ENCODE data around the gene PPP1R7.

Gene PPP1R7

GRCh38 chr2:241213041-241213440 lies 62.8 kb downstream of the PPP1R7 start:
- no peak for DNase-seq (ENCODE audit: low read depth)

- no peak for DNase-seq (ENCODE audit: low read depth)
These were observed 63.3 kb downstream of the PPP1R7 start for GRCh38 chr2:241213567-241213966.

GRCh38 chr2:241214209-241214608 lies 63.9 kb downstream of the PPP1R7 start:
- DNase-seq (ENCODE audit: low read depth), result no peak

- DNase-seq (ENCODE audit: low read depth), result no peak
These were observed 64.5 kb downstream of the PPP1R7 start for GRCh38 chr2:241214766-241215165.

DNA sequence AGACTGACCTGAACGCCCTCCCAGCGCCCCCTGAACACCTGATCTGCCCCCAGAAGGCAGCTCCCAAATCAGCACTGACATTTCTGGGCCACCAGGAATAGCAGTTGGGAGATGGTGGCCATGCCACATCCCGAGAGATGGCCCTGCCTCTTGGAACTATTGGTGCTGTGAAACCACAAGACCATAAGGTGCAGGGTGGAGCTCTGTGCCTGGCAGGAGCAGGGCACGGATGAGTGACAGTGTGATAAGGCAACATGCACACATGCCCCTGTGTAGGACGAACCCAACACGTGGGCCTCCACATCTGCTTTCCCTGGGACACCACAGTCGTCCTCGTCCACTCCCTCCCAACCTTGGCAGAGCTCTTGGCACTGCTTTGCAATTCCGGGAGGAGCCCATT lies 65.2 kb downstream of the PPP1R7 start:
- no peak for DNase-seq (ENCODE audit: low read depth)

- DNase-seq (ENCODE audit: low read depth), result no peak
These were observed 66.0 kb downstream of the PPP1R7 start for GRCh38 chr2:241216211-241216761.

- DNase-seq (ENCODE audit: low read depth), result peak; percentile 15
These were observed 67.2 kb downstream of the PPP1R7 start for GRCh38 chr2:241217320-241218031.

DNA sequence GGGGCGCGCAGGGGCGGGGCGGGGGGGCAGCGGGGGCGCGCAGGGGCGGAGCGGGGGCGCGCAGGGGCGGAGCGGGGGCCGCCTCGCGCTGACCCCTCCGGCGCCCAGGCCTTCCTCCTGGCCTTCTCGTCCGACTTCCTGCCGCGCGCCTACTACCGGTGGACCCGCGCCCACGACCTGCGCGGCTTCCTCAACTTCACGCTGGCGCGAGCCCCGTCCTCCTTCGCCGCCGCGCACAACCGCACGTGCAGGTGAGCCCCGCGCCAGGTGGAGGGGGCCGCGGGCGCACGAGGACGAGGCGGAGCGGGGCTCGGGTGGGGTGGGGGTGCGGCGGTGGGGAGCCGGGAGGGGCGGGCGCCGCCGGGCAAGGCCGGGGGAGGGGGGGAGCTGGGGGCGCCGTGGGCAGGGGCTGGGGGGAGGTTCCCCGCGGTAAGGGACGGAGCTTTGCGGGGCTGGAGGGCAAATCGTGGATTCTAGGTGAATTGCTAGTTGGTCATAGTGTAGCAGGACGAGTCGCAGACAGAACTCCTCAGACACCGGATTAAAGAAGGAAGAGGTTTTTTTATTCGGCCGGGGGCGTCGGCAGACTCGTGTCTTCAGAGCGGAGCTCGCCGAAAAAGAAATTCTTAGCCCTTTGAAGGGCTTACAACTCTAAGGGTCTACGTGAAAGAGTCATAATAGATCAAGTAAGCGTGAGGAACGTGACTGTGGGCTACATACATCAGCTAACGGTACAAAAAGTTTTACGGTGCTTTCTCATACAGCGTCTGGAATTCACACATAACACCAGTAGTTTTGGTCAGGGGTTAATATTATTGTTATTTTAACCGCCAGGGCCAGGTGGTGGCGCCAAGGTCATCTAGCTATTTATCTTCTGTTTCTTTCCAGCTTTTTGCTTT lies 68.1 kb downstream of the PPP1R7 start:
- DNase-seq (ENCODE audit: low read depth), result peak; percentile 13

DNA sequence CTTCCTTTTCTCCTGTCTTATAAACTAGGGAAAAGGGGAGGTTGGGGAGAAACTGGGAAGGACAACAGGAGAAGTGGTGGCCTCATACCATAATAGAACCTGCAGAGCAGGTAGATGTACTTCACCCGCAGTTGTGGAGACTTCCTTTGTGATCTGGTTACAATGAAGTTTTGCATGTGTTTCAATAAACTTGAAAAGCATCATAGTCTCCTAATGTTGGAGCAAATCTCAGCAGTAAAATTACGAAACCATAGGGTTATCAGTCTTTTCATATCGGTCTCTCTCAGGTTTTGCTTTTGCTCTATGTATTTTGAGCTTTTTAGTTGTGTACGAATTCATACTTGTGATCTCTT lies 68.7 kb downstream of the PPP1R7 start:
- DNase-seq (ENCODE audit: low read depth), result no peak

GRCh38 chr2:241219856-241220356 lies 69.6 kb downstream of the PPP1R7 start:
- DNase-seq (ENCODE audit: low read depth), result no peak

DNA sequence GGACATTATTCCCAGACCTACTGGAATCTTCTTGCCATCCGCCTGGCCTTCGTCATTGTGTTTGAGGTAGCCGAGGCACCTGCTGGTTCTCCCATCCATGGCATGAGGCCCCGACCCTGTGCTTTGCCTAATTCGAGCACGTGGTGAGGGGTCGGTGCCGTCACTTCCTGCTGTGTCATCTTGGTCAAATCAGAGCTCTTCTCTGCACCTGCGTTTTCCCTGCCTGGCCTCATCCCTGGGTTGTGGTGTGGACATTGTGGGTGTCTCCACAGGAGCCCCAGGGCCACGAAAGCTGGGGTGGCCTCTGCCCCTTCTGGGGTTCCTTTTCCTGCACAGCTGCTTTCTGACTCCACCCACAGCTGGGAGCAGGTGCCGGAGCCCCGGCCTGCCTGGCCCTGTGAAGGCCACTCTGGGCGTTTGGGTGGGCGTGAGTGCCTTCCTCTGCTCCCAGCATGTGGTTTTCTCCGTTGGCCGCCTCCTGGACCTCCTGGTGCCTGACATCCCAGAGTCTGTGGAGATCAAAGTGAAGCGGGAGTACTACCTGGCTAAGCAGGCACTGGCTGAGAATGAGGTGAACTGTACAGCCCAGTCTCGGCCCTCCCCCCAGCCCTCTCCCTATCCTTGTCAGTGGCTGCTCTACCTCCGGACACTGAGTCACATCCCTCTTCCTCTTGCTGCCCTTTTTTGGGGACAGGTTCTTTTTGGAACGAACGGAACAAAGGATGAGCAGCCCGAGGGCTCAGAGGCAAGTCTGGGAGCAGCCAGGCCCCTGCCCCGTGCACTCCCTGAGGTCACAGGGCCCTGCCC lies 73.1 kb downstream of the PPP1R7 start:
- DNase-seq (ENCODE audit: low read depth), result no peak

- DNase-seq (ENCODE audit: low read depth), result no peak
These were observed 74.0 kb downstream of the PPP1R7 start for GRCh38 chr2:241224018-241224850.

DNA sequence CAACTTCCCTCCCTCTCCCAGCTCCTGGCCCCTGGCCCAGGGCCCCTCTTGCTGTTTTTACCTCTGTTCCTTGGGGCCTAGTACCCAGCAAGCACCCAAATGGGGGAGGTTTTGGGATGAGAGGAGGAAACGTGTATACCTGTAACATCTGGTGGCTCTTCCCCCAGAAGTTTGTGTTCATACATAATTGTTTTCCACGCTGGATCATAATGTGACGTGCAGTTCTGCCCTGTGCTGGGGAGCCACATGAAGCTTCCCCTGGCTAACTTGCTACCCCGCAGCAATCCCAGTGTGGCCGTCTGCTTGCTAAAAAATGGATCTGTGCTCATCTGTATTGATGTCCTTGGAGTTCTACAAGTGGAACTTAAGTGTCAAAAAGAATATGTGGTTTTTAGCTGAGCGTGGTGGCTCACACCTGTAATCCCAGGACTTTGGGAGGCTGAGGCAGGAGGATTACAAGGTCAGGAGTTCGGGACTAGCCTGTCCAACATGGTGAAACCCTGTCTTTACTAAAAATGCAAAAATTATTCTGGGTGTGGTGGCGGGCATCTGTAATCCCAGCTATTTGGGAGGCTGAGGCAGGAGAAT lies 74.7 kb downstream of the PPP1R7 start:
- DNase-seq (ENCODE audit: low read depth), result no peak

GRCh38 chr2:241225545-241225944 lies 75.3 kb downstream of the PPP1R7 start:
- DNase-seq (ENCODE audit: low read depth), result no peak

DNA sequence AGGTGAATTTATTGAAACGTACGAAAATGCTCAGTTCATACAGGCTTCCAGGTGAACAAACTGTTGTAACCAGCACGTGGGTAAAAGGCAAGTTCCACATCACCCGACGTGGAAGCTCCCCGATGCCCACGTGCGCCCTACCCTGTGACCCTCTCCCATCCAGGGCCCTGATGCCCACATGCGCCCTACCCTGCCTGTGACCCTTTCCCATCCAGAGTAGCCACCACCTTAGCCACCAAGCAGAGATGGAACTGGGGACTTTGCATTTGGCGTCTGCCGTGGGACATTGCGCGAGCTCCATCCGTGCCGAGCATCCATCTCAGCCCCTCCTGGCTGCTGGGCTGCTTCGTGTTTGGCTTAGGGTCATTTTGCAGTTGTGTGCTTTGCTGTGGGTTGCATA lies 75.7 kb downstream of the PPP1R7 start:
- no peak for DNase-seq (ENCODE audit: low read depth)

GRCh38 chr2:241226723-241227572 lies 76.7 kb downstream of the PPP1R7 start:
- DNase-seq (ENCODE audit: low read depth), result no peak

DNA sequence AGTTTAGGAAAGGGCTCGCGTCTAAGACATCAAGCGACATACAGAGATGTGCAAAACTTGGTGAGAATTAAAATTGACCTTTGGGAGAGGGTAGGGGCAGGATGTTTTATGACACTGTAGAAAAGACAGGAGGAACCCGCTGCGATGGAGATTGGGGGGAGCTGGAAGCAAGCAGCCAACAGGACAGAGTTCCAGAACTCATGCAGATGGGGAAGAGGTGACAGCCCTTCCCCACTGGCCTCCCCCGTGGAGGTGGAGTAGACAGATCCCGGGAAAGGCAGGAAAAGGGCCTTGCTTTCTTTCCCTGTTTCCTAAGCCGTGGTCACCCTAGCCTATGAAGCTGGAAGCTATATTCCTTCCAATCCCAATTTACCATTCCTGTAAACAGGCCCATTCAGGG lies 77.3 kb downstream of the PPP1R7 start:
- DNase-seq (ENCODE audit: low read depth), result no peak

DNA sequence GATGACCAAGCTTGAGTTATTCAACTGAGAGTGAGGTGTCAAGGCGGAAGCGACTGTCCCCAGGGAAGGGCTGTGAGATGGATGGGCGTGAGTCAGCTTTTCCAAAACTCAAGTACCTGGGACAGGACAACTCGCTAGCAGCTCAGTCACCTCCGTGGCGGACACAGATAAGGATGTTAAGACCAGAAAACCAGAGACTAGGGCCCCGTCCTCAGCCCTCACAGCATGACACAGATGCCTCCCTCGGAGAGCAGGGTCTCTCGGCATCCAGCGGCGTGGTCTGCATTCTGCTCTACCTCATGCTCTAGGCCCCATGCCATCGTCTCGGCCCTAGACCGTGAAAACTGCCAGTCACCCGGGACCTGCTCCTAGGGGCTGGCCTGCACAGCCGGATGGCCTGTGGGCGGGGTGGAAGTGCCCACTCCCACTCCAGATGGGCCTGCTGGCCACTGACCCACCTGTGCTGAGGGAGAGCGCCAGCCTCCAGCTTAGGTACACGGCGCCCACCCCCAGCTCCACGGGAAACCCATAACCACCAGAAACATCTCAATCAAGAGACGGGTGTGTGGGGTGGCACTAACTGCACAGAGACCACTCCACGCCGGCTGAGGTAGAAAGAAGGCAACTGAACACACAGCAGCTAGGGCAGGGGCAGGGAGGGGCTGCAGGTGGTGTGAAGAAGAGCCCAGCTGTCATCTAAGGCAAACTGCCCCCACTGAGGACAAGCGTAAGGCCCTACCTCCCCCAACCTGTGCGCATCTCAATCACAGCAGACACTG lies 78.0 kb downstream of the PPP1R7 start:
- DNase-seq (ENCODE audit: low read depth), result no peak
